Stimulated activated CD8-positive, alpha-beta memory T cell treated with anti-CD3 and anti-CD28 coated beads, Interleukin-7, amount 100 ng/mL, for 48 hours (primary cell): ENCODE measurements around the gene SHPK.

ENCODE experiments used
- DNase-seq, 2 donors: peaks; one replicate each; pipeline ENCODE4 v3.0.0-alpha.2; 2020; ENCODE audit warnings: low read depth in 1 of 2; ENCODE audit errors: extremely low read depth in 1 of 2

The SHPK gene, protein sequence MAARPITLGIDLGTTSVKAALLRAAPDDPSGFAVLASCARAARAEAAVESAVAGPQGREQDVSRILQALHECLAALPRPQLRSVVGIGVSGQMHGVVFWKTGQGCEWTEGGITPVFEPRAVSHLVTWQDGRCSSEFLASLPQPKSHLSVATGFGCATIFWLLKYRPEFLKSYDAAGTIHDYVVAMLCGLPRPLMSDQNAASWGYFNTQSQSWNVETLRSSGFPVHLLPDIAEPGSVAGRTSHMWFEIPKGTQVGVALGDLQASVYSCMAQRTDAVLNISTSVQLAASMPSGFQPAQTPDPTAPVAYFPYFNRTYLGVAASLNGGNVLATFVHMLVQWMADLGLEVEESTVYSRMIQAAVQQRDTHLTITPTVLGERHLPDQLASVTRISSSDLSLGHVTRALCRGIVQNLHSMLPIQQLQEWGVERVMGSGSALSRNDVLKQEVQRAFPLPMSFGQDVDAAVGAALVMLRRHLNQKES

DNA sequence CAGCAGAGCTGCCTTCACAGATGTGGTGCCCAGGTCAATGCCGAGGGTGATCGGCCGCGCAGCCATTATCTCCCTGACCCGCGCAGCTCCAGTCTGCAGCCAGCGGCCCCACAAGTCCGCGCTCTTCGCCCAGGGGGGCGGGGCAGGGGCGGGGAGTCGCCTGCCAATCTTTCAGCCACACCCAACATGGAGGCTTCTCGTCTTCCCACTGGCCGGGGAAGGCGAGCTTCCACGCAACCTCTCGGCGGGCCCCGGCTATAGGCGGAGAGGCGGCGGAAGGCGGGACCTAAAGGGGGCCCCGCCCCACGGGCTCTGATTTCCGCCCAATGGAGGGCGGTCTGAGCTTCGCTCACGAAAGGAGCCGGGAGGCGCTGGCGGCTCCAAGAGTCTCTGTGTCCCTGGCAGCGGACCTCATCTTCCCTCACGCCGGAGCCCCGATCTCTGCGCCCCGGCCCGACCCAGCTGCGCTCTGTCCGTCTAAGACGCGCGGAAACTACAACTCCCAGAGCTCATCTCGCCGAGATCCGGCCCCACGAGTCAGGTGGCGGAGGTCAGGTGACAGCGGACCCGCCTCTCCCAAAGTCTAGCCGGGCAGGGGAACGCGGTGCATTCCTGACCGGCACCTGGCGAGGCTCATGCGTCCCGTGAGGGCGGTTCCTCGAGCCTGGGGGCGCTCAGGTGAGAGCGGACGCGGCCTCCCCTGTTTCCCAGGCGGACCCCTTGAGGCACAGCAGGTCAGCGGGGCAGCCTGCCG is at the start of gene SHPK, which contains the start of gene CTNS:
Gene SHPK, minus strand, starts transcription at position 97 of the 754 bp plus-strand sequence. Its CDS starts 31 bp downstream, at position 66.
Gene CTNS, plus strand, starts transcription at position 607 of the 754 bp plus-strand sequence. CDS start 3,447 bp downstream, outside the sequence.
- DNase-seq, result peak; percentile 89 to 93

DNA sequence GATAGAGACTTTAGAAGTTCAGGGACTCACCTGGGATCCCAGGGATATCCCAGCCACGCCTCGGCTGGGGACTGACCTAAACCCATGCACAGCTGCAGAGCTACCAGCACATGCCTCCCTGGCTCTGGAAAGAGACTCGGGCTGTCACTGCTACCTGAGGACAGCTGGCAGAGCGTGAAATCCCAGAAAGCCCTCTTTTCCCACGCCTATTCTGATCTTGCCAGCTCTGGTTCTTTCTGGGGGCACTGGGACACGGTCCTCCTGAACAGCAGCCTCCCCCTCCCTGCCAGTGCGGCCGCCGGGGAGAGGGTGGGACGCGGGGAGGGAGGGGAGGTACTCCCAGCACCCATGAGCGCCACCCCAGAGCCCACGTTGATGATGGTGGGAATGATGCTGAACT is 49.1 kb upstream of the SHPK start:
- no peak for DNase-seq

DNA sequence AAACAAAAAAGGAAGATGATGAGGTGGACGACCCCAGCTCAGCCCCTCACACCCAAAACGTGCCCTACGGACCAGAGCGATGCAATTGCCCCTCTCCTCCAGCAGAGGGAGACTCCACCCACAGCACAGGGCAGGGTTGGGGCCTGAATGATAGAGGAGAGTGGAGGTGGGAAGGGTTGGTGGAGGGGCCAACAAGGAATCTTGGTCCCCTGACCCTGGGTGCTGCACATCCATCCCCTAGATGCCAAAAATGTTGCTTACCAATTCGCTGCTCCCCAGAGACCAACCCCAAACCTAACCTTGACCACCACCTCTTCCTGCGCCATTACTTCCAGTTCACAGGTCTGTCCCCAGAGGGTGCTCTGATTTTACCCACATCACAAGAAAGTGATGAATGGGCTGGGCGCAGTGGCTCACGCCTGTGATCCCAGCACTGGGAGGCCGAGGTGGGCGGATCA is 47.0 kb upstream of the SHPK start:
- DNase-seq, result no peak

DNA sequence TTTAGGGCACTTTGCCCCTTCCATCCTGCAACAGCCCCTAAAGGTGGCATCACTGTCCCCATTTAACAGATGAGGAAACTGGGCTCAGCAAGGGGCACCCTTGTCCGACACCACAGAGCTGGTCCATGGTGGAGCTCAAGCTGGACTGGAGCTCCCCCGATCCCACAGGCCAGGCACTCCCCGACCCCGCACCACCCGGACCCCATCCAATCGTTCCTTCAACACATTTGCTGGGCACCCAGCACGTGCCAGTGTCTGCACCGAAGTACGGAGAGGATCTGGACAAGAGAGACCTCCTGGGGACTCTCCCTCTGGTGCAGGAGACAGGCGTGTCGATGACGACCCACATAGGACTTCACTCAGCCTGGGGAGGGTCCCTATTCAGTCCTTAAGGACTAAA is 46.0 kb upstream of the SHPK start:
- DNase-seq, result no peak

DNA sequence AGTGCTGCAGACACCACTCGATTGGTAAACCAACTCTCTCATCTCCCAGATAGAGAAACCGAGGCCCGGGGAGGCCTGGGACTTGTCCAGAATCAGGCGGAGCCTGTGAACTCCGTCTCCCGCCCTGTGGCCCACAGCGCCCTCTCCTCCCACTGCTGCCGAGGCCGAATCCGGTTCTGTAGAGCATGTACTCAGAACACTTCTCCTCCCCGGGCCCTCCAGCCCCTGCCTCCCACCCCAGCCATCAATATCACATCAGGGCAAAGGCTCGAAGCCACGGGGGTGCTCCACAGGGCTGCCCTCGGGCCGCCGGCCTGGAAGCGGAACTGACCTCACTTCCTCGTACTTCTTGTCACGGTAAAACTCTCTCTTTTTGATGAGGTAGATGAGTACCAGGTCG is 45.5 kb upstream of the SHPK start:
- DNase-seq, result no peak

DNA sequence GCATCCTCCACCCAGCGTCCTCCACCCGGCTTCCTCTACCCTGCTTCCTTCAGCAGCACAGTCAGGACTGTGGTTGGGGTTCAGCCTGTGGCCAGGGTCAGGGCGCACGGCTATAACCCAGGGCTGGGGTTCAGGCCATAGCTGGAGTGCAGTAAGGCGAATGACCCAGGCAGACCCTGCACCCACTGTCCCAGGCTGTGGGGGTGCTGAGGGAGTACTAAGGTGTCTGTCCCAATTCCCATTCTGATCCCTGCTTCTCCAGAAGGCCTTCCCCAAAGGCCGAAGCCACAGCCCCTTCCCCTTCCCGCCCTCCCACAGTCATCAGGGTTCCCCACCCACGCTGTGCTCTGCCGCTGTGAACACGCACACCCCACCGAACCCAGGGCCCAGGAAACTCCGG is 45.0 kb upstream of the SHPK start:
- no peak for DNase-seq

DNA sequence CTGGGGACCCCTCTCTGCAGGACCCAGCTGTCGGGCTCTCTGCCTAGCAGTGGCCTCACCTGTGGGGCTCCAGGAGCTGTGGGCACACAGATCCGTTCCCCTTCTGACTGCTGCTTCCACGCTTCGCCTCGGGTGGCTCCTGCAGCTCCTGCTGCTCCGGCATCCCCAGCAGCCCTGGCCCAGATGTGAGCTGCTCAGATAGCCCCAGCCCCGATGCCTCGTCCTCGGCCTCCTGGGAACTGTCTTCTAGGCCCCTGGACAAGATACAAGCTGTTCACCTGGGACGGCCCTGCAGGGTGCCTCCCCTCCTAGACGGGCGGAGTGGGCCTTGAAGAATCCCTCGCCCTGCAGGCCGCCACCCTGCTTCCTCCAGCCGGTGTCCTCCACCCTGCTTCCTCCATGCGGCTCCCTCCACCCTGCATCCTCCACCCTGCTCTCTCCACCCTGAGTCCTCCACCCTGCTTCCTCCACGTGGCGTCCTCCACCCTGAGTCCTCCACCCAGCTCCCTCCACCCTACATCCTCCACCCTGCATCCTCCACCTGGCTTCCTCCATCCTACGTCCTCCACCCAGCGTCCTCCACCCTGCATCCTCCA is 43.6 kb upstream of the SHPK start:
- no peak for DNase-seq

DNA sequence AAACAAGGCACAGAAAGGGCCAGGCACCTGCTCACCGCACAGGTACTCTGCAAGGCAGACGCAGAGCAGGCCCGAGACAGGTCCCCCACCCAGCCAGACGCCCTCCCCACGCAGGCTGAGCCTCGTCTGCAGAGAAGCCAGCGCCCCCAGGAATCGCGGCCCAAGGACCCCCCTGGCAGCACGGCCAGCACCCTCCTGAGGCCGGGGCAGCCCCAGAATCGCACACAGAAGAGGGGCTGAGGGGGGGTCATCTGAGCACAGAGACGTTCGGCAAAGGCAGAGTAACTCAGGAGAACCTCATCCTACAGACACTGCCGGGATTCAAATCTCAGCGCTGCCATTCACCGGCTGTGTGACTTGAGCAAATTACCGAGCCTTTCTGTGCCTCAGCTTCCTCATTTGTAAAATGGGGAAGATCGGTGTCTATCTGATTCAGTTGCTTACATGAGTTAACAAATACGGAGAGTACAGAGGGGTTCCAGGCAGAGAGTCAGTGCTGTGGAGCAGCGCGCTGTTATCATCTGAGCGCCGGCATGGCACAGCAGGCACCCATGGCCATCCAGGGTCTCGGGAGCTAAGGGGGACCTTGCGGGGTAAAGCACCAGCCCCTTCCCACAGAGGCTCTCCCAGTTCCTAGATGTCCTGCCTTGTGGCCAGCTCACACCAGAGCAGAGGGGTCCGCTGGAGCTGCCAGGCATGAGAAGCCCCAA is 42.9 kb upstream of the SHPK start:
- DNase-seq, result no peak

DNA sequence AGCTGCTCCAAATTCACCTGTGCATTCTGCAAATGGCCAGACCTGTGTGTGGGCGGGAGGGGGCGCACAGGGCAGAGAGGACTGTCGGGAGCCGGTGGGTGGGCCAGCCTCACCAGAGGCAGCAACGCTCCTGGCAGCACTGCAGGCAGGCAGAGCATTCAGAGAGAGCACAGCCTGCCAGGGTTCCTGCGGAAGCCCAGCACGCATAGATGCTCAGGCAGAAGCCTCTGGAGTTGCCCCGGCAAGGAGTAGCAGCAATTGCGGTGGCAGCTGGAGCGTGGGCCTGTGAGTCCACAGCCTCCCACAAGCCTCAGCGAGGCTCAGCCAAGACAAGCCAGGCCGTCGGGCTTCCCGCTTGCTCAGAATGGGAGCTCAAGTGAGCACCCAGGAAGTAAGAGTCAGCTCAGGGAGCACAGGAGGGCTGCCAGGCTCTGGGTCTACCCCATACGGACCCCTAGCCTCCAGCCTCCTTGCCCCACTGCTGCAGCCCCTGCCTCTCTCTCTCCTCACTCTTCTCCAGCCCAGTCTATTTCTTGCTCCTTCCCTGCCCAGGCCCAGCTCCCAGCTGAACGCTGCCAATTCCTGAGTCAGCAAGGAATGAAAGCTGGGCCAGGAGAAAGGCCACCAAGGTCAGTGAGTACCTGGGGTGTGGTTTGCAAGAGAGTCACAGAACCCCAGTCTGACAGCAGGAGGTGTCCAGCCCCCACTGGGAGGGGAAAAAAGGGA is 42.2 kb upstream of the SHPK start:
- DNase-seq, result no peak

DNA sequence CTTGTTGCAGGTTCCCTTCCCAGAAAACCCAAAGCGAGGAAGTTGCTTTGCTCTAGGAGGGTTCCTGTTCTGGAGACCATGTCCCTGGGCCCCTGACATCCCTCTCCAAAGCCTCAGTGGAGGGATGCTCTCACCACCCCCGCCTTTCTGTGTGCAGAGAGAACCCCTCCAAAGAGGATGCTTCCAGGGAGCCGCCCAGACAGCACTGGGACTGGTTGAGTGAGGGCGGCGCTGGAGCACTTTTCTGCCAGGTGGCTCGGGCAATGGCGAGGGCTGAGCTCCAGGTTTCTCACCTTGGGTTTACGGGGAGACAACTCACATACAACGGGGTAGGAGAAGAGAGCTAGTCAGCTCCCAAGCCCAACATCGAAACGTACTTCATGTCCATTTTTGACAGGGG is 39.8 kb upstream of the SHPK start:
- DNase-seq, result no peak

DNA sequence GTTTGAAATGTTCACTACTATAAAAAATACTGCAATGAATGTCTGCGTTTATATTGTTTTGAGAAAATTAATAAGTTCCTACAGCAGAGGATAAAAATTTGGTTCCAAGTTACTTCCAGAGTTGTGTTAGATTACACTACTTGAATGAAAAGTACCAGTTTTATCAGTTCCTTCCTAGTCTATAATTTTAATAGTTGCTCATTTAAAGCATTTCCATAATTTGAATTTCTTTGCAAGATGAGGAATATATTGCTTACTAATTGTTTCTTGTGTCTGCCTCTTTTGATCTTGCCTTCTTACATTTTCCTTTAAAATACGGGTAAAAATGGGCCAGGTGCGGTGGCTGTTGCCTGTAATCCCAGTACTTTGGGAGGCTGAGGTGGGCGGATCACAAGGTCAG is 36.5 kb upstream of the SHPK start:
- DNase-seq, result no peak

DNA sequence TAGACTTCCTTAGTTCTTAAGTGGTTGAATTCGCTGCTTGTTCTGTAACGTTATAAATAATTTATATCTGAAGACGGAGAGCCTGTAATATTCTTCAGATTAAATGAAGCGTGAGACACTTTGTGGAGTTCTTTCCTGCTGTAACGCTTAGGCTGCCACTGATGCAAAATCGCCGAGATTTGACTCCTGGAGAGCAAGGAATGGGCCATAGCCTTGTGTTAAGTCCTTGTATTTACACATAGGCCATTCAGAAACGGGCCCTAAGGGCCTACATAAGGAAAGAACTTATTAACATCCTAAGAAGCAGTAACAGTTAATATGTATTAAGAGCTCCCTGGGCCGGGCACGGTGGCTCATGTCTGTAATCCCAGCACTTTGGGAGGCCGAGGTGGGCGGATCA is 33.5 kb upstream of the SHPK start:
- no peak for DNase-seq

DNA sequence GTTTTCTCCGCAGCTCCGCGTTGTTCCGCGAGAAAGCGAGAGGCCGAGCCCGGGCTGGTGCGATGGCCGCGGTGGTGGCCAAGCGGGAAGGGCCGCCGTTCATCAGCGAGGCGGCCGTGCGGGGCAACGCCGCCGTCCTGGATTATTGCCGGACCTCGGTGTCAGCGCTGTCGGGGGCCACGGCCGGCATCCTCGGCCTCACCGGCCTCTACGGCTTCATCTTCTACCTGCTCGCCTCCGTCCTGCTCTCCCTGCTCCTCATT is 33.0 kb upstream of the SHPK start:
- DNase-seq, result no peak

DNA sequence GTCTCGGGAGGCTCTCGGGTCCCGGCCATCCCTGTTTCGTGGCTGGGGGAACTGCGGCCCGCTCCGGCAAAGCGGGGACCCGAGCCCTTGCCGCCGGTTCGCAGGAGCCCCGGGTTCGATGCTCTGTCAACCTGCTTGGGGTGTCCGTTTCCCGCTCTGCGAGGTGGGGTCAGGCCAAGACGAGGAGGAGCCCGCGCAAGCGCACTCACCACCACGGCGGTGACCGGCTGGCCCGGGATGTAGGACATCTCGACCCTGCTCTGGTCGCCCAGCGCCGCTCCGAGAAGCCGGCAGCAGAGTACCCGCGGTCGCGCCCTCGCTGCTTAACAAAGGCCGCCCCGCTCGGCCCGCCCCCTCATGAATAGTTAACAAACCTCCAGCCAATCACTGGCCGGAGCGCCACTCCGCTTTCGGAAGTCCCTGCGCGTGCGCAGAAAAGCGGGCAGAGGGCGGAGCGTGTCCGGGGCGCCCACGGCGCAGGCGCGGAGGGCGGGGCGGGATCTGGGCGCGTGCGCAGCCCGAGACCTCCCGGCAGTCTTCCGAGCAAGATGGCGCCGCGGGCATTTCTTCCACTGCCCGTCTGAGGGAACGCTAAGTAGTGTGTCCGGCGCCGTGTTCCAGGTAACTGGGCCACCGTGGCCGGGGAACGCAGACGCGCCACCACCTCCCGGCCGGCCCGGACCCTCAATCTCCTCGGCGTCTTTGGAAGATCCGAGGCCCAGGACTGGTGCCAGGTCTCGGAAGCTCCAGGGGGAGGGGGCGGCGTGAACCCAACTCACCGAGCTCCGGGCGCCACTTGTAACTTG is 32.4 kb upstream of the SHPK start, which contains the start of the genes EMC6 and TAX1BP3:
Gene EMC6, plus strand, starts transcription at position 534 of the 806 bp plus-strand sequence. CDS start 335 bp downstream, outside the sequence.
Gene TAX1BP3, minus strand, starts transcription at position 300 of the 806 bp plus-strand sequence. Its CDS starts 52 bp downstream, at position 248.
- DNase-seq, result peak; percentile 96 to 99

DNA sequence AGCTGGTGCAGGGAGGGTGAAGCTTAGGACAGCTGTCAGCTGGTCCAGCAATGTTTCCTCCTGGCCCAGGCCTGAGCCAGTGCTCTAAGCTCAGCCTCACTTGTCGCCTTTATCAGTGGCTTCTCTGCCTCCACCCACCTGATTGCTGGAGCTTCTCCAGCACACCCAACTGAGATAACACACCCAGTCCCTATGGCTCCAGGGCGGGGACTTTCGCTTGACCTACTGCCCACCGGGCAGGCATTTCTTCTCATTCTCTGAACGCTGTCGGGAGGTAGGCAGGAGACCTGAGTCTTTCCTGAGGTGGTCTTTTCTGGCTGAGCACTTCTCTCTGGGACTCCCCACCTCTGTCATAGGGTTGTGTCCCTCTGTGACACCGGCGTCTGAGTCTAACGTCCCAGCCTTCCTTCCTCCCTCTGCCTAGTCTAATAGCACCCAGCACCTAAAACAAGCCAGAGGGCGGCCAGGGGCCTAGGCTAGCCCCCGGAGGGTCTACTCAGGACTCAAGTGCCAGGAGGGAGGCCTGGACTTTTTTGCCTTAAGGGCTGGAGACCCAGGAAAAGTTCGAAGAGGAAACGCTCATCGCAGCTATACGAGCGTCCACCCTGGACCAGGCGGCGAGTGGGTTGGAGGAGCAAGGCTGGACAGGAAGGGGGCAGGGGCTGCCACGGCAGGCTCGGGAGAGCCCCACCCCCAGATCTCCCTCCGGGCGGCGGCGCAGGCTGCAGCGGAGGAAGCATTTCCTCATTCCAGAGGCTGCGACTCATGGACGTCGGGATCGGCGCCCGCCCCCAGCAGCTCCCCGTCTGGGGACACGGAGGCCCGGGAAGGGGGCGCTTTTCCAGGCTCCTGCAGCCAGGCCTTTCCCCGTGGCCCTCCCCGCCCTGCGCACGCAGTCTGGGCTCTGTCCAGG is 31.6 kb upstream of the SHPK start:
- DNase-seq, result no peak

DNA sequence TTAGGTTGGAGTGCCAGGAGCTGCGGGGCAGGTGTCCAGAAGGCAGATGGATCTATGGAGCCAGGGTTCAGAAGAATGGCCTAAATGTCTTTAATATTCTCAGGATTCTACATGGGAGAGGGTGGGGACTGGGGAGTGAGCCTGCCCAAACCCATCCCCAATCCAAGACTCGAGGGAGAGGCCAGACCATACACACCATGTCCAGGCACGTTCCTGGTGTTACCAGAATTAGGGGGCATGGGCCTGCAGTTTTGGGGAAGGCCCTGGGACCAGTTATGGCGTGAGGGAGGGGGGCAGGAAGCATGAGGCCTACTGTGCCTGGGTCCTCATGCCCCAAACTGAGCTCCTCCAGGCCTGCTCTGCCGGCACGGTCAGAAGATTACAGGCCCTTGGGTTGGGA is 30.5 kb upstream of the SHPK start:
- no peak for DNase-seq

DNA sequence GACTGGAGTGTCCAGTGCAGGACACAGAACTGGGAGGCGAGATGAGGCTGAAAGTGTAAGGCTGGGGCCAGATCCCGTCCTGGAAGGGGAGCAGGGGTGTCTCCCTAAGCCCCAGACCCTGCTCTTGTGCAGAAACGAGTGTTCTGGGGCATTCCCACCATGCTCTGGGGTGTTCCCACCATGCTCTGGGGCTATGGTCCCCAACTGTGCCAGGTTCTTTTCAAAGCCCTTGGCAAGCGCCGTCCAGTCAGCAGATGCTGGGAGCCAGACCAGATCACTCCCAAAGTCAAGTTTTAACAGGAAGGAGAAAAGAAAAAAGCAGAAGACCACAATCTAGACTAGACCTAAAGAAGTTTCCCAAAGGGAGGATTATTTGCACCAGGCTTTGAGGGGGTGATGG is 29.8 kb upstream of the SHPK start:
- DNase-seq, result no peak
